HG03103 (cell line): ENCODE results near the gene ASB15.
A peak's percentile ranks its signal among the peaks of the same experiment; 100 is the strongest.
"Not testable (repeated sequence)": the region's sequence is repeated elsewhere in the genome, so short reads cannot be mapped to it uniquely, and the experiment has no call there.

Experiments used
- ATAC-seq: cut with Tn5 transposase; IDR thresholded peaks from one replicate; pipeline ENCODE4 v1.9.1; 2021; ENCODE audit warnings: low read depth; ENCODE audit not compliant: unreplicated experiment

Gene ASB15

DNA sequence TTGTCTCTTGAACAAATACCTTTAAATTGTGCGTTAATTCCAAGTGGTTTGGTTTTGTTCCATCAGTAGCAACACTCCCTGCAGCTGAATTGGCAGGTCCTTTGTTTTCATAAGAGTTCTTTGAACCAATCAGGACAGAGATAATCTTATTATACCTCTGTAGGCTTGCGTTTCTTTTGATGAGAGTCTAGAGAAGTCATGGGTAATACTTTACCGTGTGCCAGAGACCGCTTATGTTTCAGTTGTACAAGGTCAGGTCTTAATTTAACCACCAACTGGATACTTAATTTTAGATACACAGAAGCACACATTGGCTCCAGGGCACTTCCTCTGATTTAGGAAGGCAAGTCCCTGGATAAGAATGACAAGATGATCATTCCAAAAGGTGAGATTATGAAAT, at the start of gene ASB15:
Gene ASB15 (plus strand): TSS at position 292 of the 400 bp plus-strand sequence. CDS start 12,682 bp downstream, outside the sequence.
- ATAC-seq: no peak

DNA sequence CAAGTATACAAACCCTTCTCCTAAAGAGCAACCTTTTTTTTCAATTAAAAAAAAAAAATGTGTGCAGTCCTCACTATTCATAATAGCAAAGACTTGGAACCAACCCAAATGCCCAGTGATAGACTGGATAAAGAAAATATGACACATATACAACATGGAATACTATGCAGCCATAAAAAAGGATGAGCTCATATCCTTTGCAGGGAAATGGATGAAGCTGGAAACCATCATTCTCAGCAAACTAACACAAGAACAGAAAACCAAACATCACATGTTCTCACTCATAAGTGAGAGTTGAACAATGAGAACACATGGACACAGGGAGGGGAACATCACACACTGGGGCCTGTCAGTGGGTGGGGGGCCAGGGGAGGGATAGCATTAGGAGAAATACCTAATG, 49.5 kb upstream of the ASB15 start:
- ATAC-seq: not testable (repeated sequence)

DNA sequence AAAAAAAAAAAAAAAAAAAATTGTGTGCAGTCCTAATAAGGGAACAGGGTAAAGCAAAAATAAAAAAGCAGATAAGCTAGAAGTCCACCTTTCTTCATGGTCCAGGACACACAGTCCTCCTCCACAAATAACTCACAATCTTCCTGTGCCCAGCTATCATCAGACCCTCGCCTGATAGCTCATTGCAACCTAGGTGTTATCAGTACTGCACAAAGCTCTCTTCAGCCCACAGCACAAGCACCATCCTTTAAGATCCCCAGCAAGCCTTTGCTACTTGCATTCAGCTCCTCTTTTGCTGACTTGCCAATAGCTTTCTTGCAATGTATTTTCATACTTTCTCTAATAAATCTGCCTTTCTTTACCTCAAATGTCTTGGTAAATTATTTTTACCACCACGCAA, 49.0 kb upstream of the ASB15 start:
- no peak for ATAC-seq

DNA sequence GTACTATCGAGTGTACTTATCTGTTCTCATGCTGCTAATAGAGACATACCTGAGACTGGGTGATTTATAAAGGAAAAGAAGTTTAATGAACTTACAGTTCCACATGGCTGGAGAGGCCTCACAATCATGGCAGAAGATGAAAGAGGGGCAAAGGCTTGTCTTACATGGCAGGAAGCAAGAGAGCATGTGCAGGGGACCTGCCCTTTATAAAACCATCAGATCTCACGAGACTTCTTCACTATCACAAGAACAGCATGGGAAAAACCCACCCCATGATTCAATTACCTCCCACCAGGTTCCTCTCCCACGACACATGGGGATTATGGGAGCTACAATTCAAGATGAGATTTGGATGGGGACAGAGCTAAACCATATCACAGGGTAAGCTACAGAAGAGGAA, 48.5 kb upstream of the ASB15 start:
- ATAC-seq: no peak

DNA sequence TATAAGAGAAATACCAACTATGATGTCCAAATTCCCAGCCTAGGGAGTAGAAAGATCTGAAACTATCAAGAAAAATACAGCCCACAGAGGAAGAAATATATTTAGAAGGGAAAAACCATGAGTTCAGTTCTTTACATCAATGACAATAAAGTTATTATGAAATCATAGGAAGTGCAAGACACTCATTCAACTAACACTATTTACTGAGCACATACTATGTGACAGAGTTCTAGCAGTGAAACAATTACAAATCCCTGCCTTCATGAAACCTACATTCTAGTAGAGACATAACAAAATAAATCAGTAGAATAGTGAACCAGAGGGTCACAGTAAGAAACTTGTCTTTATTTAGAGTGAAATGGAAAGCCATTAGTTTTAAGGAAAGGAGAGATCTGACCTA, 46.1 kb upstream of the ASB15 start:
- ATAC-seq: no peak

DNA sequence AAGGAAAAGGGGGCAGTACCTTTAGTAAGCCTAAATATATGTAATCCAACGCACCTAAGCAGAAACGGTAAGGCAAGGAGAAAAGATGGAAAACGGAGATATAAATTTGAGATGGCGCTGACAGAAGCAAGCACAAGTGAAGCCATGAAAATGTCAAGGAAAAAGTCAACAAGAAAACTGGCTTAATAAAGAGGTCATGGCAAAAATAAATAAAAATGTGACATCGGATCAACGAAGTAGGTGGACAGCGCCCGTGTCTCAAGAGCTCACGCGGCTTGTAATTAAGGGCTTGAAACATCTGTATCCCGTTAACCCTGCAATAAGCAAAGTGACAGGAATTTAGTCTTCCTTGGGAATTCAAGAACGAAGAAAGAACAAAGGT, 44.6 kb upstream of the ASB15 start:
- no peak for ATAC-seq

DNA sequence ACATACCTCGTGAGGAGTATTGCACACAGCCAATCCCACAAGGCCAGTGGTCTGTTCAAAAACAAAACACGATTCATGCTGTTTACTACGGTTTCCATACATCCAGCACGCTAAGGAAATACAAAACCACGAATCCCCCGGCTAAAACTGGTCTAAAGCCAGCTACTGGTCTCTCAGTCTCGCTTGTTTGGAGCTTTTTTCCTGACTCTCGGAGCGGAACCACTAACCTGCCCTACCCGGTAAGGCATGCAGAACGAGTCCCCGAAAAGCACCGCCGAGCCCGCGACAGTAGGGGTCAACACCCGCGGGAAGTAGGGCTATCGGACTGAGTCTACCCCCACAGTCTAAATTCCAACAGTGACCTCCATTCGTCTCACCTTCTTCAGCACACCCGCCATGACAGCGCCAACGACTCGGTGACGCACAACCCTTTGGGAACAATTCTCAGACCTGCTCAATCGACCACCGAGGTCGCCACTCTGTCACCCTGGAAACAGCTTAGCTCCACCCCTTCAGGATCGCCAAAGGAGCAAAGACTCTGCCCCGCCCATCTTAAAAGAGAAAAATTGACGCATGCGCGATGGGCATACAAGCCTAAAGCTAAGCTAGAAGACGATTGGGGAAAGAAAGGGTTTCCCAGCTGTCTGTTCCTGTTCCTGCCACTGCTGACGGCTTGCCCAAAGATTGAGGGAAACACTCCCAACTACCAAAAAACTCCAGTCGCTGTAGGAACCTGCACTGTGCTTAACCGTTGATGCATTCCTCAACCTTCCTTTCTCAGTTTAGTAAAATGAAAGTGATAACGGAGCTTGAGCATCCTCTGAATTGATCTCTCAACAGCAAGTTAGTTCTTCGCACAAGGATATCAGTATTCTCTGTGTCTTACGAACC, 44.0 kb upstream of the ASB15 start, which contains the start of gene NDUFA5:
Gene NDUFA5 (minus strand): TSS at position 421 of the 891 bp plus-strand sequence. CDS start 23 bp downstream, at position 398.
- ATAC-seq: peak; percentile 98

- no peak for ATAC-seq
Measured at GRCh38 chr7:123558289-123558874, 43.2 kb upstream of the ASB15 start.

- no peak for ATAC-seq
Measured at GRCh38 chr7:123562121-123562520, 39.5 kb upstream of the ASB15 start.

GRCh38 chr7:123569352-123570010, 32.1 kb upstream of the ASB15 start:
- no peak for ATAC-seq

- no peak for ATAC-seq
Measured at GRCh38 chr7:123570390-123571182, 31.0 kb upstream of the ASB15 start.

DNA sequence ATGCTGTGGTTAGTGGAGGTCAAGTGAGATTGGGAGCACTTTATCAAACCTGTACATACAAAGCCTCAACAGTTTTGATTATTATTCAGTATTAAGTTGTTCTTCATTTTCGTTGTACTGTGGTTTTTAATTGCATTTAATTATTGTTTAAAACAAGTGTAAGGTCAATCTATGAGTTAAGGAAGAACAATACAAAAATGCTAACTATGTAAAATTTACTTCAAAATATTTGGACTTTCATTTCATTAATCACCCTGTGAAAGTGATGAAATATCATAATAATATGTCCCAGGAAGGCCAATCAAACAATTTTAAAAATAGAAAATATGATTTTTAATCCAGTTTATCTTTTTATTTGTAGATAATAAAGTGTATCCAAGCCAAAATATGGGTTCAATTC, 30.4 kb upstream of the ASB15 start:
- ATAC-seq: no peak

DNA sequence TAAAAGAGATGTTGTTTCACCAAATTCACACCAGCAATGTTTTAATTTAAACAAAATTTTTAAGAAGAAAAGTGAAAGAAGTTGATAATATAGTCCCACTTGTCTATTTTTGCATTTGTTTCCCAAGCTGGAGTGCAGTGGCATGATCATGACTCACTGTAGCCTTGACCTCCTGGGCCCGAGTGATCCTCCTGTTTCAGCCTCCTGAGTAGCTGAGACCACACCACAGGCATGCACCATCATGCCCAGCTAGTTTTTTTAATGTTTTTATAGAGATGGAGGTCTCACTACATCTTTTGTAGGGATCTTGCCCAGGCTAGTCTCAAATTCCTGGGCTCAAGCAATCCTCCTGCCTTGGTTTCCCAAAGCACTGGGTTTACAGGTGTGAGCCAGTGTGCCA, 29.9 kb upstream of the ASB15 start:
- no peak for ATAC-seq

DNA sequence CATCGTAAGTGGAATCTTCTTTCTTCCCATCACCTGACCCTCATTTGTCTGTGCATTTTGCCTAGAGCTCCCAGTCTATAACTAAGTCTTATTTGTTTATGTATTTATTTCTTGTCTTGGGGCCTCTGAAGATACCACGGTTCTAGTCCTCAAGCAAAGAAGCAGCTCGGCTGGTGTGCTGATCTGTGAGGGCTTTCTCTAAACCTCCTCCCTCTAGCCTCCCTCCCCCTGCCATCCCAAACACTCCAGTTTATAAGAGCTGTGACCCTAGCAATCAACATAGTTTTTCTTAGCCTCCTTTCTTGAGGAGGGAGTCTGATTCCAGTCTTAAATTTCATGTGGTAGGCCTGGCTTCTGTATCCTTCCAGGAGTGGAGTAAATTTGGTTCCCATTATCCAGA, 28.3 kb upstream of the ASB15 start:
- ATAC-seq: no peak

GRCh38 chr7:123573896-123574467, 27.6 kb upstream of the ASB15 start:
- no peak for ATAC-seq

- ATAC-seq: no peak
Measured at GRCh38 chr7:123579416-123579815, 22.2 kb upstream of the ASB15 start.

- peak; percentile 72 for ATAC-seq
Measured at GRCh38 chr7:123580406-123581161, 21.0 kb upstream of the ASB15 start.

DNA sequence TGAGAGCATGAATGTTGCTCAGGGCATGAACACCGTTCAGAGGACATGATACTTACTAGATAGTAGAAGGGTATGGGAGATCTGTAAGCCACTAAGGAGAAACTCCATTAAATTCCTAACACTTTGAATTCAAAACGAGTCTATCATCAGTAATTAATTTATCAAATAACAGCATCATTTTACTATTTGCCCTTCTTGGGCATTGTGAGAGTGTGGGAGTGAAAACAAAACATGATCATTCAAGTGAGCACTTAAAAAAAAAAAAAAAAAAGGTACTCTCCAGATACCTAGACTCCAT, 20.5 kb upstream of the ASB15 start:
- no peak for ATAC-seq

- ATAC-seq: no peak
Measured at GRCh38 chr7:123583821-123584220, 17.8 kb upstream of the ASB15 start.

DNA sequence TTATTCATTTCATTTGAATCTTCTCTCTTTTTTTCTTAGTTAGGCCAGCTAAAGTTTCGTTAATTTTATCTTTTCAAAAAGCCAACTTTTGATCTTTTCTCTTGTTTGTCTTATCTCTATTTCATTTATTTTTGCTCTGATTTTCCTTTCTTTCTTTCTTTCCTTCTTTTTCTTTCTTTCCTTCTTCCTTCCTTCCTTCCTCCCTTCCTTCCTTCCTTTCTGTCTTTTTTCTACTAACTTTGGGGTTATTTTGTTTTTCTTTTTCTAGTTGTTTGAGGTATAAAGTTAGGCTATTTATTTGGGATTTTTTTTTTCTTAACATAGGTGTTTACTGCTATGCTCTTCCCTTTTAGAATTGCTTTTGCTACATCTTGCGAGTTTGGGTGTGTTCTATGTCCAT, 13.2 kb upstream of the ASB15 start:
- no peak for ATAC-seq
